Upper lobe of left lung (tissue), 6 donors: ENCODE measurements around the gene SPATA13. TPM values are rescaled to one million over a fixed set of nuclear protein-coding genes. Genes with fewer than 3 reads are reported as not detected.

Experiments used
- ATAC-seq, 2 donors: fragments of 200-7000 bp; cut with Tn5 transposase; one replicate each; pipeline ENCODE4 v1.9.1; 2022; ENCODE audit warnings: mild to moderate bottlenecking in 2 of 2, moderate library complexity in 2 of 2; ENCODE audit not compliant: low FRiP score in 2 of 2
- DNase-seq, 2 donors: peaks; one replicate each; pipeline ENCODE4 v3.0.0-alpha.2; 2019 to 2020
- H3K27ac ChIP-seq, 4 donors: fragments of 200-600 bp; sonication (generic); one replicate each; pipeline ENCODE4 v1.5.1; 2016 to 2019
- H3K27me3 ChIP-seq, 4 donors: fragments of 200-600 bp; sonication (generic); one replicate each; pipeline ENCODE4 v1.5.1; 2017 to 2019
- H3K36me3 ChIP-seq, 4 donors: fragments of 200-600 bp; sonication (generic); one replicate each; pipeline ENCODE4 v1.5.1; 2016 to 2019
- H3K4me1 ChIP-seq, 4 donors: fragments of 200-600 bp; sonication (generic); one replicate each; pipeline ENCODE4 v1.5.1; 2018 to 2019
- H3K4me3 ChIP-seq, 4 donors: fragments of 200-600 bp; sonication (generic); one replicate each; pipeline ENCODE4 v1.5.1; 2017 to 2019; ENCODE audit warnings: mild to moderate bottlenecking in 2 of 4, moderate library complexity in 1 of 4
- H3K9me3 ChIP-seq, 4 donors: fragments of 200-600 bp; sonication (generic); one replicate each; pipeline ENCODE4 v1.5.1; 2018 to 2019
- EP300 ChIP-seq, 4 donors: sonication (generic); formaldehyde crosslinking; IDR thresholded peaks; one replicate each; pipeline ENCODE4 v1.5.1; 2017; ENCODE audit warnings: antibody characterized with exemption in 4 of 4, control low read depth in 2 of 4
- POLR2A ChIP-seq, 4 donors: fragments of 450-650 bp; IDR thresholded peaks; one replicate each; pipeline ENCODE4 v1.5.1; 2016 to 2017; ENCODE audit warnings: antibody characterized with exemption in 4 of 4, mild to moderate bottlenecking in 2 of 4
- POLR2AphosphoS5 ChIP-seq, 2 donors: sonication (generic); formaldehyde crosslinking; IDR thresholded peaks; one replicate each; pipeline ENCODE4 v1.5.1; 2017; ENCODE audit warnings: antibody characterized with exemption in 2 of 2
- WGBS, 2 donors: methylation state at CpG; one replicate each; pipeline ENCODE4 v1.1.5; 2017 to 2018; 5-methylcytosine and 5-hydroxymethylcytosine counted together
- total RNA-seq, 6 donors: library from RNA; depleted of rRNA in 4 of 6; stranded (reverse); fragments of >200 nt in 4 of 6; gene quantifications; one replicate each; pipeline versions ENCODE4 v1.1.0 to v1.2.1, GENCODE V29; 2016 to 2021
- TF ChIP-seq, protein P1 (sequence below), 6 experiments: fragments of 450-650 bp in 4 of 6; fragments of 200-600 bp in 2 of 6; sonication (generic) in 2 of 6; IDR thresholded peaks; one replicate each; pipeline ENCODE4 v1.5.1; 2016 to 2019; ENCODE audit warnings: antibody characterized with exemption in 6 of 6
- donor health status: DM: no; HTN: no; CAD: no; lungs with moderate emphysema.
- donor health status: DM: no; HTN: yes; CAD: no; lungs with severe emphysema.

SPATA13 gene
- total RNA-seq, 6 donors from 2014 or later = 31.2 to 77.5 (median 49.2) TPM

DNA sequence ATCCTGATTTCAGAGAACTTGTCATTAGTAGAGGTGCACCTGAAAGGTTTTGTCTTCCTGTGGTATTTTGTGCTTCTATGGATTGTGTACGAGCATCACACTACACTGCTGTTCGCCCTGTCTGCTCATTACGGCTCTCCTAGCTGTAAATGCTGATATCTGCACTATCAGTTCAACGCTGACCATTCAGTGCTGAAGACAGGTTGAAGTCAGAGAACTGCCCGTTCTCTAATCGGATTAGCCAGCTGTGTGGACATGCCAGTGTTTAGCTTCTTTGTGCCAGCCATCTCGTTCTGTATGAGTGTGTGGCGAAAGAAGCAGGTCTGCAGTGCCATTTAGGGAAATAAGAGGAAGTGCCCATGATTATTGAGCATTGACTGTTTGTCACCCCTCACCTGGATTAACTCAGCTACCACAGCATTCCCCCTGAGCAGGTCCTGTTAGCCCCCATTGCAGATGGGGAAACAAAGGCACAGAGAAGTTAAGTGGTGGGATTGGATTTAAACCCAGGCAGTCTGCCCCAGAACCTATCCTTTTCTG, 127.3 kb downstream of the SPATA13 start:
- H3K4me1 ChIP-seq = no peaks in the 10 kb centered on the region
- H3K27me3 ChIP-seq = no peaks in the 10 kb centered on the region
- no peak overlapping the region for H3K4me3 ChIP-seq
- DNase-seq = no peak
- no peak for TF ChIP-seq EP300 (IDR thresholded peaks at IDR 0.05)
- TF ChIP-seq POLR2A (IDR thresholded peaks at IDR 0.05) = no peak
- no peak for TF ChIP-seq POLR2AphosphoS5 (IDR thresholded peaks at IDR 0.05)
- TF ChIP-seq, protein P1, sequence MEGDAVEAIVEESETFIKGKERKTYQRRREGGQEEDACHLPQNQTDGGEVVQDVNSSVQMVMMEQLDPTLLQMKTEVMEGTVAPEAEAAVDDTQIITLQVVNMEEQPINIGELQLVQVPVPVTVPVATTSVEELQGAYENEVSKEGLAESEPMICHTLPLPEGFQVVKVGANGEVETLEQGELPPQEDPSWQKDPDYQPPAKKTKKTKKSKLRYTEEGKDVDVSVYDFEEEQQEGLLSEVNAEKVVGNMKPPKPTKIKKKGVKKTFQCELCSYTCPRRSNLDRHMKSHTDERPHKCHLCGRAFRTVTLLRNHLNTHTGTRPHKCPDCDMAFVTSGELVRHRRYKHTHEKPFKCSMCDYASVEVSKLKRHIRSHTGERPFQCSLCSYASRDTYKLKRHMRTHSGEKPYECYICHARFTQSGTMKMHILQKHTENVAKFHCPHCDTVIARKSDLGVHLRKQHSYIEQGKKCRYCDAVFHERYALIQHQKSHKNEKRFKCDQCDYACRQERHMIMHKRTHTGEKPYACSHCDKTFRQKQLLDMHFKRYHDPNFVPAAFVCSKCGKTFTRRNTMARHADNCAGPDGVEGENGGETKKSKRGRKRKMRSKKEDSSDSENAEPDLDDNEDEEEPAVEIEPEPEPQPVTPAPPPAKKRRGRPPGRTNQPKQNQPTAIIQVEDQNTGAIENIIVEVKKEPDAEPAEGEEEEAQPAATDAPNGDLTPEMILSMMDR (IDR thresholded peaks at IDR 0.05) = no peak
- H3K9me3 ChIP-seq = no peaks in the 10 kb centered on the region
- 85 to 93% methylated on average over 8 of the region's 8 CpGs for WGBS, 2 donors
- ATAC-seq = no peak
- no peak overlapping the region for H3K27ac ChIP-seq
- H3K36me3 ChIP-seq = peaks cover 30 to 93% (median 77%) of the 10 kb centered on the region in 4 donors

DNA sequence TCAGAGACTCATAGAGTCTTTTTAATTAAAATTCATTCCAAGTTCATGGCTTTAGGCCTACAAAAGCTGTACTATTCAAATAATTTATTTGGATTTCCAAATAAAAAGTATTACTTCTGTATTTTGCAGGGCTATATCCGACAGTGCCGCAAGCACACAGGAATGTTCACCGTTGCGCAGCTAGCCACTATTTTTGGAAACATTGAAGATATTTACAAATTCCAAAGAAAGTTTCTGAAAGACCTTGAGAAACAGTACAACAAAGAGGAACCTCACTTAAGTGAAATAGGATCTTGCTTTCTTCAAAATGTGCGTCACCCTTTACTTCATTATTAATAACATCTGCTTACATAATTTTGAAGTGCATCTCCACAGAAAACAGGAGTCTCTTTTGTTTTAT, 128.3 kb downstream of the SPATA13 start:
- Histone ChIP-seq H3K27me3 (no peaks in the 10 kb centered on the region), H3K4me3 (no peak overlapping the region), H3K27ac (no peak overlapping the region), H3K36me3 (peaks cover 30 to 92% (median 81%) of the 10 kb centered on the region in 4 donors), H3K9me3 (no peaks in the 10 kb centered on the region), H3K4me1 (no peaks in the 10 kb centered on the region)
- DNase-seq (no peak), ATAC-seq (no peak)
- TF ChIP-seq EP300 (IDR thresholded peaks at IDR 0.05) (peak in 1 of 4 donors; percentile 7), POLR2AphosphoS5 (IDR thresholded peaks at IDR 0.05) (no peak)
- 67 to 85% methylated on average over 5 of the region's 5 CpGs for WGBS, 2 donors

DNA sequence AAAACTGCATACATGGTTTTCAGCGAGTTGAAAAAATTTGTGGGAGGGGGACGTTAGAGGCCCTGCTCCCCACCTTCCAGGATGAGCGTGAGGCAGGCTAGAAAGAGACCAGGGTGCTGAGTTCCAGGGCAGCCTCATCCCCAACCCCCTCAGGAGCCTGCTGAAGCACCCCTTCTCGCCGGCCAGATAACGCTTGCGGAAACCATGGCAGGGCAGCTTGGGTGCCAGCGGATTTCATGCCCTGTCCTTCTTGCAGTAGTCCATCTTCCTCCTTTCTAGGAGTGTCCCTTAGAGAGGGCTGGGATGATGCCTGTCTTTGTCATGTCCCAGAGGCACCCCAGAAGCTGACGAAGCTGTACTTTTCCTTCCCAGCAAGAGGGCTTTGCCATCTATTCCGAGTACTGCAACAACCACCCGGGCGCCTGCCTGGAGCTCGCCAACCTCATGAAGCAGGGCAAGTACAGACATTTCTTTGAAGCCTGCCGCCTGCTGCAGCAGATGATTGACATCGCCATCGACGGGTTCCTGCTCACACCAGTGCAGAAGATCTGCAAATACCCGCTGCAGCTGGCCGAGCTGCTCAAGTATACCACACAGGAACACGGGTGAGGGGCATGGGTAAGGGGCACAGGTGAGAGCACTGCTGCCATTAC, 129.9 kb downstream of the SPATA13 start:
- H3K36me3 ChIP-seq = peaks cover 37 to 94% (median 84%) of the 10 kb centered on the region in 4 donors
- H3K27me3 ChIP-seq = no peaks in the 10 kb centered on the region
- H3K9me3 ChIP-seq = no peaks in the 10 kb centered on the region
- DNase-seq (no peak), ATAC-seq (no peak)
- no peak overlapping the region for H3K4me3 ChIP-seq
- no peak overlapping the region for H3K27ac ChIP-seq
- 88 to 92% methylated on average over 20 of the region's 20 CpGs for WGBS, 2 donors
- H3K4me1 ChIP-seq = no peaks in the 10 kb centered on the region
- TF ChIP-seq, protein P1 (IDR thresholded peaks at IDR 0.05) = no peak
- no peak for TF ChIP-seq POLR2A (IDR thresholded peaks at IDR 0.05)
- no peak for TF ChIP-seq POLR2AphosphoS5 (IDR thresholded peaks at IDR 0.05)

DNA sequence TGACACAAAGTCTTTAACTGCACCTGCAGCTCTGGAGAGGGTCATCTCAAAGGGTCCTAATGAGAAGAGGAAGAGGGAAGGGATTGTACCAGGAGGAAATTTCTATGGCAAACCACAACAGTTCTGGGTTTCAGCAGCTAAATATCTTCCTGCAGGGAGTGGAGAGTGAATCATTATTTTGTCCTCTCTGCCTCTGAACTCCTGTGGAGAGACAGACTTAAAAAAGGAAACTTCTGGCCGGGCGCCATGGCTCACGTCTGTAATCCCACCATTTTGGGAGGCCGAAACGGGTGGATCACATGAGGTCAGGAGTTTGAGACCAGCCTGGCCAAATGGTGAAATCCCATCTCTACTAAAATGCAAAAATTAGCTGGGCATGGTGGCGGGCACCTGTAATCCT, 132.0 kb downstream of the SPATA13 start:
- no peak for ATAC-seq
- WGBS, 2 donors = 94 to 95% methylated on average over 6 of the region's 6 CpGs
- Histone ChIP-seq H3K4me3 (no peak overlapping the region), H3K9me3 (no peaks in the 10 kb centered on the region), H3K36me3 (peaks cover 34 to 96% (median 80%) of the 10 kb centered on the region in 4 donors), H3K4me1 (no peaks in the 10 kb centered on the region), H3K27ac (no peak overlapping the region), H3K27me3 (no peaks in the 10 kb centered on the region)
- no peak for DNase-seq
- TF ChIP-seq, protein P1 (IDR thresholded peaks at IDR 0.05) = no peak

DNA sequence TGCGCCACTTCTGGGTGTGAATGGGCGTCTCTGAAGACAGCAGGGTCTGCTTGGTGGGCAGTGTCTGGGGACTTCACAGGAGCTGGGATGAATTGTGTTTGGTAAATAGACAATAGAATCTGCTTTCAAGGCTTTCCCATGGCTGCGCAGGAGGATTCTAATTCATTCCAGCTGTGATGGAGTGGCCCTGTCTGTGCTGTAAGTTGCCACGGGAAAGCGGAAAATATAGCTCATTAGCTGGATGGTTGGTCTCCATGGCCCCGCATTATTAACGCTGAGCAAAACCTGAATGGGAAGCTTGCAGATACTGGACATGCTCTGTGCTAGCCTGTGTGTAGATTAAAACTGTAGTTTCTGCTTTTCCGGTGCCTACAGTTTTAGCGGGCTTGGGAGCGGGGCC, 133.2 kb downstream of the SPATA13 start:
- Histone ChIP-seq H3K4me3 (no peak overlapping the region), H3K27ac (no peak overlapping the region), H3K36me3 (peaks cover 46 to 96% (median 83%) of the 10 kb centered on the region in 4 donors), H3K27me3 (no peaks in the 10 kb centered on the region), H3K4me1 (no peaks in the 10 kb centered on the region), H3K9me3 (no peaks in the 10 kb centered on the region)
- DNase-seq (no peak), ATAC-seq (no peak)
- WGBS, 2 donors = 95 to 98% methylated on average over 10 of the region's 10 CpGs
- no peak for TF ChIP-seq EP300 (IDR thresholded peaks at IDR 0.05)
- TF ChIP-seq, protein P1 (IDR thresholded peaks at IDR 0.05) = no peak
- TF ChIP-seq POLR2A (IDR thresholded peaks at IDR 0.05) = no peak
- no peak for TF ChIP-seq POLR2AphosphoS5 (IDR thresholded peaks at IDR 0.05)
